ENCODE results near the gene KCNH2.

KCNH2 gene

DNA sequence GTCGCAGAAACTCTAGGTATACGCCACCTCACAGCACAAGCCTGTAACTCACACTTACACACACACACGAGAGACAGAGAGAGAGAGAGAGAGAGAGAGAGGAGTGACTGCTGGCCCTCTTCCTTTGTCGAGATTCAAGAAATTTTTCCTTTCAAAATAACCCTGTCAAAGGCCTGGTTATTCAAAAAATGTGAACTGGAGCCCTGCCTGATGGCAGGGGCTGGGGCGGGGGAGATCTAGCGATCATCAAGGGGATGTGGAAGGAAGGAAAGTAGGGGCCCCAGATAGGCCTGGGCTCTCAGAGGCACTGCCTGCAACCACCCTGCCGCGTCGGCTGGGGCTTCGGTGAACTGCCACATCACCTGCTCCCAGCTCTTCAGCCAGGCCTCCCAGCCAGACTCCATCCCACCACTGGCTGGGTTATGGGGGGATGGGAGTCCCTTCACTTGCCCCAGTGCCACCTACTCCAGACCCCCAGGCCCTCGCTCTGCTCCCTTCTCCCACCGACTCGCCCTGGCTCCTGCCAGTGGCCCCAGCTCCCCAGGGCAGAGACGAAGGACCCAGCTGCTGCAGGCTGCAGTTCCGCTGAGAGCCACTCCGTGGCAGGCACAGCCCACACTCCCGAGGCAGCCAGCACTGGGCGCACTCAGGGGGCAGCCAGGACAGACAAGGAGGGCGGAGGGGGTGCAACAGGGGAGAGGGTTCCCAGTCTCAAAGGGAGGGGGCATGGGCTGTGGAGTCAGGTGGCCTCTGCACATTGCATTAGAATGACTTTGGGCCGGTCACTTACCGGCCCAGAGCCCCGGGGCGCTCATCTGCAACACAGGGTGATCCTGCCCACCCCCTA lies 15.3 kb downstream of the KCNH2 start:
- ChIA-PET CTCF (interaction anchor here (0.7 to 4.4 kb wide), 29 partner anchors 9 to 352 kb away, joined by 3 to 53 read pairs (median 4); partner anchors contain the start of genes ABCB8 and NOS3), POLR2A (no interaction called here)
- peak; percentile 87 for DNase-seq (ENCODE audit: extremely low spot score)
- TF ChIP-seq CTCF (IDR thresholded peaks at IDR 0.05; ENCODE audit: control extremely low read depth, extremely low read depth, low read depth, missing control alignments), result peak; percentile 99

- POLR2A ChIA-PET, result no interaction called here
Observed at GRCh38 chr7:150962290-150962552, 15.9 kb downstream of the KCNH2 start.

GRCh38 chr7:150961510-150962289 lies 16.4 kb downstream of the KCNH2 start:
- POLR2A ChIA-PET, result no interaction called here
- CTCF ChIA-PET, result interaction anchor here (0.8 to 4.4 kb wide), 10 partner anchors 18 to 149 kb away, joined by 3 to 53 read pairs (median 12); no protein-coding TSS in a partner anchor
- TF ChIP-seq CTCF (IDR thresholded peaks at IDR 0.05; ENCODE audit: control extremely low read depth, extremely low read depth, low read depth, missing control alignments), result no peak
- DNase-seq (ENCODE audit: extremely low spot score), result no peak

More at GRCh38 chr7:150962290-150962552, 15.9 kb downstream of the KCNH2 start:
- CTCF ChIA-PET, result interaction anchor here (0.7 to 4.4 kb wide), 20 partner anchors 8 to 207 kb away, joined by 3 to 53 read pairs (median 5); partner anchors contain the start of gene ABCB8
- TF ChIP-seq CTCF (IDR thresholded peaks at IDR 0.05; ENCODE audit: control extremely low read depth, extremely low read depth, low read depth, missing control alignments), result no peak
- no peak for DNase-seq (ENCODE audit: extremely low spot score)

- TF ChIP-seq CTCF (IDR thresholded peaks at IDR 0.05; ENCODE audit: control extremely low read depth, extremely low read depth, low read depth, missing control alignments), result no peak
- ChIA-PET CTCF (interaction anchor here (1.2 to 4.4 kb wide), 5 partner anchors 15 to 59 kb away, joined by 3 to 53 read pairs (median 27); no protein-coding TSS in a partner anchor), POLR2A (no interaction called here)
- no peak for DNase-seq (ENCODE audit: extremely low spot score)
Observed at GRCh38 chr7:150959739-150960734, 18.1 kb downstream of the KCNH2 start.

DNA sequence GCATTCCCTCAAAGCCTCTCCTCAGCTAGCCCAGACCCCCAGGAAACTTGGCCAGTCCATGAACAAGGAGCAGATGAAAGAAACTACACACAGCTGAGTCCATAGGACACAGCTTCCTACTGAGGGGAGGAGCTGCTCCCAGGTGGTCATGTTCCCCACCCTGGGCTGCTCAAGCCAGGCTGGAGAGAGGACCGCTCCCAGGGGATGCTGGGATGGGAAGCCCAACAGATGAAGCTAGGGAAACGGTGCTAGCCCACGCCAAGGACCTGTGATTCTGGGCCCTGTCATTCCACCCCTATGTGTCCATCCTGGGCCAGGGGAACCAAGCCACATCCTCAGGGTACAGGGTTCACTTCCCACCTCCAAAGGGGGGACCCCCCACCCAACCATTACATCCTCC lies 19.0 kb downstream of the KCNH2 start:
- no peak for TF ChIP-seq CTCF (IDR thresholded peaks at IDR 0.05; ENCODE audit: control extremely low read depth, extremely low read depth, low read depth, missing control alignments)
- ChIA-PET CTCF (interaction anchor here (0.7 to 1.7 kb wide), 3 partner anchors 16 to 52 kb away, joined by 3 to 6 read pairs (median 3); no protein-coding TSS in a partner anchor), POLR2A (no interaction called here)
- no peak for DNase-seq (ENCODE audit: extremely low spot score)

Measured in GM10248 (cell line).